ENCODE results near the gene MED15.
A peak's percentile ranks its signal among the peaks of the same experiment; 100 is the strongest.
"Not testable (repeated sequence)": the region's sequence is repeated elsewhere in the genome, so short reads cannot be mapped to it uniquely, and the experiment has no call there.

Gene MED15

DNA sequence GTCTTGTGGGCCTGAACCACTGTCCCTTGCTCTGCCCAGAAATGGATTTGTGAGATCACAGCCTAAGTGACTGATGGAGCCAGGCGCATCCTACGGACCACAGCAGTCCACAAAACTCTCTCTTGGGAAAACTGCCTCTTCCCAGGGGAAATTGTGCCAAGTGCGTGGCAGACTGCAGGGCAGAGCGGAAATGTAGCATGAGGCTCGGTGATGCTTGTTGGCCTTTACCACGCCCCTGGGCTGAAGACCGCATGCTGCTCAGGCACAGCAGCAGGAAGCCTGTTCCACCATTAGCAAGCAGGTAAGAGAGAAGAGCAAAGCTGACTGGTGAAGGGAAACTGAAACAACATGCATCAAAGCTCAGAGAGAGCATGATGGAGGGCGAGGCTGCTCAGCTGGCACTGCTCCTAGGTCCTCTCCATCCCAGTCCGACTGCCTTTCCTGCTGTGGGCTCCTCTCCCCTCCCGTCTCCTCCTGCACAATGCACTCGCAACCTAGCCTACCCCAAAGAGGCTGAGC lies 43.3 kb upstream of the MED15 start:
- Mint-ChIP-seq H3K4me1 (peaks cover 25% of the 10 kb centered on the region), H3K36me3 (ENCODE audit: low read depth) (peaks cover 37% of the 10 kb centered on the region), H3K4me3 (no peak overlapping the region), H3K27me3 (ENCODE audit: low read depth) (no peaks in the 10 kb centered on the region), H3K9me3 (no peaks in the 10 kb centered on the region), H3K27ac (no peak overlapping the region)
- TF ChIP-seq, protein P1, sequence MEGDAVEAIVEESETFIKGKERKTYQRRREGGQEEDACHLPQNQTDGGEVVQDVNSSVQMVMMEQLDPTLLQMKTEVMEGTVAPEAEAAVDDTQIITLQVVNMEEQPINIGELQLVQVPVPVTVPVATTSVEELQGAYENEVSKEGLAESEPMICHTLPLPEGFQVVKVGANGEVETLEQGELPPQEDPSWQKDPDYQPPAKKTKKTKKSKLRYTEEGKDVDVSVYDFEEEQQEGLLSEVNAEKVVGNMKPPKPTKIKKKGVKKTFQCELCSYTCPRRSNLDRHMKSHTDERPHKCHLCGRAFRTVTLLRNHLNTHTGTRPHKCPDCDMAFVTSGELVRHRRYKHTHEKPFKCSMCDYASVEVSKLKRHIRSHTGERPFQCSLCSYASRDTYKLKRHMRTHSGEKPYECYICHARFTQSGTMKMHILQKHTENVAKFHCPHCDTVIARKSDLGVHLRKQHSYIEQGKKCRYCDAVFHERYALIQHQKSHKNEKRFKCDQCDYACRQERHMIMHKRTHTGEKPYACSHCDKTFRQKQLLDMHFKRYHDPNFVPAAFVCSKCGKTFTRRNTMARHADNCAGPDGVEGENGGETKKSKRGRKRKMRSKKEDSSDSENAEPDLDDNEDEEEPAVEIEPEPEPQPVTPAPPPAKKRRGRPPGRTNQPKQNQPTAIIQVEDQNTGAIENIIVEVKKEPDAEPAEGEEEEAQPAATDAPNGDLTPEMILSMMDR (IDR thresholded peaks at IDR 0.05; ENCODE audit: unreplicated experiment in 3 of 3), result no peak

DNA sequence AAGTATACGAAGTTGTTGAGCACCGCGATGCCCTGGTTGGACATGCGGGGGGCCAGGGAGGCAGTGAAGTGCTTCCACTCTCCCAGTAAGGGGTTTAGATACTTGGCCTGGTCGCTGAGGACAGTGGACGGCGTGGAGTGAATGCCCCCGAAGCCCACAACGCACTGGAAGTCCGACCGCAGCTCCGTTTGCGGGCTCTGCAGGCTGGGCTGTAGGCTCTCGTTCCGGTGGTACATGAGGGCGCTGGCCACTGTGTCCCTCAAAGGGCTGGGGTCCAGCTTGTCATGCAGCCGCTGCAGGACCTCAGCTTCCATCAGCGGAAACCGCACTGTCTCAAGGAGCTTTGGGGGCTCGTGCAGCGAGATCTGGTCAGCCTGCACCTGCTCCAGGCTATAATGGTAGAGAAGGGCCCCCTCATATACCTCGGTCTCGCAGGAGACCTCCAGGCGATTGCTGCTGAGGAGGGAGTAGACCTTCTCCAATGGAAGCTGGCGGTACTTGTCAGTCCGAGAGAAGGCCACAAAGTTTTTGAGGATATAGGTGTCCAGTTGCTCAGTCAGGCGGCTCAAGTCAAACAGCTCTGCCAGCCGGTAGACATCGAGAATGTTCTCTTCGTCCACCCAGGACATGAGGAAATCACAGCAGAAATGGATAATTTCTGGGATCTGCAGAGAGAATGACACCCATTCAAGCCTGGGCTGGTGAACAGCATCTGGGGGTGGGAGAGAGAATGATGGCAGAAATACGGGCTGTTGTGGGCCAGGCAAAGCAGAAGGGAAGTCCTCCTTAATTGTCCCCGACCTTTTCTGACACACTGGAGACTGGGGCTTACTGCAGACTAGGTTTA lies 42.3 kb upstream of the MED15 start:
- H3K9me3 Mint-ChIP-seq, result no peaks in the 10 kb centered on the region
- peaks cover 24% of the 10 kb centered on the region for H3K4me1 Mint-ChIP-seq
- H3K27me3 Mint-ChIP-seq (ENCODE audit: low read depth), result no peaks in the 10 kb centered on the region
- H3K27ac Mint-ChIP-seq, result no peak overlapping the region
- no peak overlapping the region for H3K4me3 Mint-ChIP-seq
- TF ChIP-seq, protein P1 (IDR thresholded peaks at IDR 0.05; ENCODE audit: unreplicated experiment in 3 of 3), result no peak
- H3K36me3 Mint-ChIP-seq (ENCODE audit: low read depth), result peaks cover 36% of the 10 kb centered on the region

GRCh38 chr22:20465759-20466077 lies 41.7 kb upstream of the MED15 start:
- no peaks in the 10 kb centered on the region for H3K27me3 Mint-ChIP-seq (ENCODE audit: low read depth)
- no peaks in the 10 kb centered on the region for H3K9me3 Mint-ChIP-seq
- H3K4me3 Mint-ChIP-seq, result no peak overlapping the region
- H3K36me3 Mint-ChIP-seq (ENCODE audit: low read depth), result peaks cover 39% of the 10 kb centered on the region
- TF ChIP-seq, protein P1 (IDR thresholded peaks at IDR 0.05; ENCODE audit: unreplicated experiment in 3 of 3), result no peak
- peaks cover 24% of the 10 kb centered on the region for H3K4me1 Mint-ChIP-seq
- no peak overlapping the region for H3K27ac Mint-ChIP-seq

GRCh38 chr22:20466659-20467379 lies 40.6 kb upstream of the MED15 start:
- Mint-ChIP-seq H3K9me3 (no peaks in the 10 kb centered on the region), H3K27me3 (ENCODE audit: low read depth) (no peaks in the 10 kb centered on the region), H3K4me1 (peaks cover 24% of the 10 kb centered on the region), H3K4me3 (no peak overlapping the region), H3K27ac (no peak overlapping the region), H3K36me3 (ENCODE audit: low read depth) (peaks cover 44% of the 10 kb centered on the region)
- TF ChIP-seq, protein P1 (IDR thresholded peaks at IDR 0.05; ENCODE audit: unreplicated experiment in 3 of 3), result no peak

DNA sequence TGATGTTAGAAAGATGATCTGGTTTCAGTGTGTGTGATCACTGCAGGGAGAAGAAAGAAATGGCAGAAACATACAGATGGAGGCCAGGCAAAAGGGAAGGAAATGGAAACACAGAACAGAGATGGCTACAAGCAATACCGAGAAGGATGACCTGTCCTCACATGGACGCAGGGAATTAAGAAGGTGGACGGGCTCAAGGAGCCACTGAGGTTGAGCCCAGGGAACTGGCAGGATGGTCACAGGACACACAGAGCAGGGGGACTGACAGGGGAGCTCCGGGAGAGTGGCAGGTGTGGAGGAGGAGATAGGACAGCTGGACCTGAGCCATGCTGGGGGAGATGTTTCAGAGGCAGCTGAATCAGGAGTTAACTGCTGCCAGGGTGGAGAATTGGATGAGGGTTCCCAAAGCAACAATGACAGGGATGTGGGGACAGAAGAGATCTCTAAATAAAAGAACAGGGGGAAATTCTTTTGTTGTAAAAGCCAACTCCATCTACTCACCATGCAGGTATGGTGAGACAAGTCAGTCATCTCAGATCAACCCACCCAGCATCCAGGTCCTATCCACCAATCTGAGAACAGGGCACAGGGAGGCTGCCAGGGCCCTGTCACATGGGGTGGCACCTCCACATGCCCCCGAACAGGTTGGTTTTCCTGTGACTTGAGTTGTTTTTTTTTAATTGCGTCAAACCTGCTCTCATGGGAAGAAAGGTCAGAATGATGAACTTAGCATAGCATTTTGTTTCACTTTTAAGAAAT lies 38.1 kb upstream of the MED15 start:
- TF ChIP-seq, protein P1 (IDR thresholded peaks at IDR 0.05; ENCODE audit: unreplicated experiment in 3 of 3), result no peak
- Mint-ChIP-seq H3K4me3 (no peak overlapping the region), H3K9me3 (no peaks in the 10 kb centered on the region), H3K36me3 (ENCODE audit: low read depth) (peaks cover 40% of the 10 kb centered on the region), H3K4me1 (peaks cover 24% of the 10 kb centered on the region), H3K27ac (peak overlapping the region in 1 of 3 experiments; percentile 52), H3K27me3 (ENCODE audit: low read depth) (no peaks in the 10 kb centered on the region)

DNA sequence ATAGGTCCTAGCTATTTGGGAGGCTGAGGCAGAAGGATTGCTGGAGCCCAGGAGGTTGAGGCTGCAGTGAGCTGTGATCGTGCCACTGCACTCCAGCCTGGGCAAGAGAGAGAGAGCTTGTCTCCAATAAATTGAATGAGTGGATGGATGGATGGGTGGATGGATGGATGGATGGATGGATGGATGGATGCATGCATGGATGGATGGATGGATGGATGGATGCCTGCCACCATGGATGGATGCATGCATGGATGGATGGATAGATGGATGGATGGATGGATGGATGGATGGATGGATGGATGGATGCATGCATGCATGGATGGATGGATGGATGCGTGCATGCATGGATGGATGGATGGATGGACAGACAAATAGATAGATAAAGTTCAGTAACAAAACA lies 36.9 kb upstream of the MED15 start:
- not testable (repeated sequence) for H3K4me3 Mint-ChIP-seq; H3K9me3 Mint-ChIP-seq; H3K27me3 Mint-ChIP-seq (ENCODE audit: low read depth); H3K27ac Mint-ChIP-seq
- H3K4me1 Mint-ChIP-seq, result peaks cover 24% of the 10 kb centered on the region
- H3K36me3 Mint-ChIP-seq (ENCODE audit: low read depth), result peaks cover 27% of the 10 kb centered on the region
